NCI-H526 (cell line): ENCODE measurements around the gene ATP6V0C.
A peak's percentile ranks its signal among the peaks of the same experiment; 100 is the strongest.
"Not testable (repeated sequence)": the region's sequence is repeated elsewhere in the genome, so short reads cannot be mapped to it uniquely, and the experiment has no call there.

Source experiments
- DNase-seq, 2 experiments: peaks; one replicate each; lab custom pipeline; 2025; lab: John Stamatoyannopoulos, UW

Gene ATP6V0C

DNA sequence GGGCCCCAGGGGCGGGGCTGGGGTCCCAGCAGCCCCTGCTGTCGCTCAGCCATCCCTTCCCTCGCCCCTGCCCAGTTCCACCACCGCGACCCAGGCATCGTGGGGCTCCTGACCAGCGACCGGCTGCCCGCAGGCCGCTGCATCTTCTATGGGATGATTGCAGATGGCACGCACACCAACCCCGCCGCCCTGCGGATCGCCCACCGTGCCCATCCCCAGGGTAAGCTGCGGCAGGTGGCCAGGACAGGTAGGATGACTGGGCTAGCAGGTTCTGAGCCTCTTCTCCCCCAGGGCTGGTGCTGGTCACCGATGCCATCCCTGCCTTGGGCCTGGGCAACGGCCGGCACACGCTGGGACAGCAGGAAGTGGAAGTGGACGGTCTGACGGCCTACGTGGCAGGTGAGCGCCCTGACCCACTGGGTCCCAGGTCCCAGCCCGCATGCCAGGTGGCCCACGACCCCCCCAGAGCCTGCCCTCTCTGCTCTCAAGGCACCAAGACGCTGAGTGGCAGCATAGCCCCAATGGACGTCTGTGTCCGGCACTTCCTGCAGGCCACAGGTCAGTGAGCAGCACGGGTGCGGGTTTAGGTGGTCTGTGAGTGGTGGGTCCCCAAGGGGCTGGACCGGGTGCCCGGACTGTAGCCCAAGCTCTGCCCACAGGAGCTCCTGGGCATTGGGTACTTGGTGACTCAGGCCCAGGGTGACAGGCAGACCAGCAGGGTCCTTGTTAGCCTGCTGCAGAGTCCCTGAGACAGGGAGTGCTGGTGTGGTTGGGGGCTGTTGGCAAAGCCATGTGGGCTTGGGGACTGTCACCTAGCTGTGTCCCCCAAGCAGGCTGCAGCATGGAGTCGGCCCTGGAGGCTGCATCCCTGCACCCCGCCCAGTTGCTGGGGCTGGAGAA is 14.7 kb downstream of the ATP6V0C start:
- no peak for DNase-seq

DNA sequence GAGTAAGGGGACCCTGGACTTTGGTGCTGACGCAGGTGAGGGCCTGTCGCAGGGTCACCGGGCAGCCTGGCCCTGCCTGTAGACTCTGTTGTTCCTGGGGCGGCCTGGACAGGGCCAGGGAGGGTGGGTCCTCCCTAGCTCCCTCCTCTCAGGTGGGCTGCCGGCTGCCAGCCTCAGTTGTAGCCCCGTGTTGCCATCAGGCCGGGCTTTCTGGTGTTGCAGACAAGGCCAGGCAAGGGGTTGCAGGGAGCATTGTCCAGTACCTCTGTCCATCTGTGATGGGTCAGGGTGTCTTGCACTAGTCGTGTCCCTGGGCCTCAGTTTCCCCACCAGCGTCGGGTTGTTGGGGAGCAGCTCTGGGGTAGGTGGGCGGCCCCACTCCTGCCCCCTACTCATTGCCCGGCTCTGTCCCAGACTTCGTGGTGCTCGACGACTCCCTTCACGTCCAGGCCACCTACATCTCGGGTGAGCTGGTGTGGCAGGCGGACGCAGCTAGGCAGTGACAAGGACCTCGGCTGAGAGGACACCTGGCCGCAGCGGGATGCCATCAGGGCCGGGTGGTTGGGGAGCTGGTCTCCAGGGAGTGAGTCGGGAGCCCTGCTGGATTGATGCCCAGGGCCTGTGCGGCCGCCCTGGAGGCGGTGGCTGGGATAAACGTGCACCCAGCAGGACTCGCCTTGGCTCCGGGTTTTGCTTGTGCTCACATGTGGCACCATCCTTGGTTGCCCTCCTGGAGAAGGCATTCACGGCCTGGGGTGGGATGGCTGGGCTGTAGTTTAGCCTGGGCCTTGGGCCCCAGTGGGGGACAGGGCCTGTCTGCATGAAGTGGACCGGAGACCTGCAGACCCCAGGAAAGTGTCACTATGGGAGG is 15.5 kb downstream of the ATP6V0C start:
- no peak for DNase-seq

GRCh38 chr16:2529961-2530628 is 16.3 kb downstream of the ATP6V0C start:
- DNase-seq, result no peak

GRCh38 chr16:2530629-2531318 is 17.0 kb downstream of the ATP6V0C start:
- DNase-seq, result no peak

- no peak for DNase-seq
These were observed 17.6 kb downstream of the ATP6V0C start, which contains the start of gene CEMP1 for GRCh38 chr16:2531371-2531695. Gene CEMP1, minus strand, starts transcription at chr16:2531408. Its CDS starts 335 bp downstream, at chr16:2531073.

GRCh38 chr16:2531696-2532493 is 18.1 kb downstream of the ATP6V0C start:
- DNase-seq, result peak; percentile 82 to 97

DNA sequence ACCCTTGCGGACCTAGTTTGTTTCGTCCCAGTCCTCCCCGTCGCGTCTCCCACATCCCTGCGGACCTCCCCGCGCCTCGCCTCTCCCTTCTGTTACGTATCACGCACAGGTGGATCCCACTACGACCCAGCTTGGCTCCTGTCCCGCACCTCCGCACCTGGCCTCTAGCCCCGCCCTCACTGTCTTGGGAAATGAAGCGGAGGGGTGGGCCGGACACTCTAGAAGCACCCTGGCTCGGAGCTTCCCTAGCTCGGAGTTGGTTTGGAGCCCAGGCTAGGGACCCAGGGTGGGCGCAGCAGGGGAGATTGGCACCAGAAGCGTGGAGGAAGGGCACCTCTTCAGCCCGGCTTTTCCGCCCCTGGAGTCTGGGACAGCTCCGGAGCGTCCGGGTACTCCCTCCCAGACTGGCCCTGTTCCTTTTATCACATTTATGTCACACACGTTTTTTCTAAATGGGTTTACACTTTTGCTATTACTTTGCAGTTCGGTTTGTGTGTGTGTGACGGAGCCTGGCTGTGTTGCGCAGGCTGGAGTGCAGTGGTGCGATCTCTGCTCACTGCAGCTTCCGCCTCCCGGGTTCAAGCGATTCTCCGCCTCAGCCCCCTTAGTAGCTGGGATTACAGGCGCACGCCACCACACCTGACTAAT is 18.9 kb downstream of the ATP6V0C start:
- DNase-seq, result peak; percentile 25 to 77

DNA sequence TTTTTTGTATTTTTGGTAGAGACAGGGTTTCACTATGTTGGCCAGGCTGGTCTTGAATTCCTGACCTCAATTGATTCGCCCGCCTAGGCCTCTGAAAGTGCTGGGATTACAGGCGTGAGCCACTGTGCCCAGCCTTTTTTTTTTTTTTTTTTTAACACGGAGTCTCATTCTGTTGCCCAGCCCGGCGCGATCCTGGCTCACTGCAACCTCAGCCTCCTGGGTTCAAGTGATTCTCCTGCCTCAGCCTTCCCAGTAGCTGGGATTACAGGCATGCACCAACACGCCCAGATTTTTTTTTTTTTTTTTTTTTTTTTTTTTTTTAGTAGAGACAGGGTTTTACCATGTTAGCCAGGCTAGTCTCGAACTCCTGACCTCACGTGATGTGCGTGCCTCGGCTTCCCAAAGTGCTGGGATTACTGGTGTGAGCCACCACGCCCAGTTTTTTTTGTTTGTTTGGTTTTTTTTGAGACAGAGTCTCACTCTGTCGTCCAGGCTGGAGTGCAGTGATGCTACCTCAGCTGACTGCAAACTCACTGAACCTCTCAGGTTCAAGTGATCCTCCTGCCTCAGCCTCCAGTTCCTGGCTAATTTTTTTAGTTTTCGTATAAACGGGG is 19.5 kb downstream of the ATP6V0C start:
- DNase-seq, result not testable (repeated sequence)

DNA sequence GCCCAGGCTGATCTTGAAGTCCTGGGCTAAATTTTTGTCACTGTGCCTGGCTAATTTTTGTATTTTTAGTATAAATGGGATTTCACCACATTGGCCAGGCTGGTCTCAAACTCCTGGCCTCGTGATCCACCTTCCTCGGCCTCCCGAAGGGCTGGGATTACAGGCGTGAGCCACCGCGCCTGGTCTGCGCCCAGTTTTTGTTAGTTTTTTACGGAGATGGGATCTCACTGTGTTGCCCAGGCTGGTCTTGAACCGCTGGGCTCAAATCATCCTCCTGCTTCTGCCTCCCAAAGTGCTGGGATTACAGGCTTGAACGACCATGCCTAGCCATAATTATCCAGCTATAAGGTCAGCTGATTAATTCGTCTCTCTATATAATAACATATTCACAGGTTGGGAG is 20.2 kb downstream of the ATP6V0C start:
- no peak for DNase-seq

DNA sequence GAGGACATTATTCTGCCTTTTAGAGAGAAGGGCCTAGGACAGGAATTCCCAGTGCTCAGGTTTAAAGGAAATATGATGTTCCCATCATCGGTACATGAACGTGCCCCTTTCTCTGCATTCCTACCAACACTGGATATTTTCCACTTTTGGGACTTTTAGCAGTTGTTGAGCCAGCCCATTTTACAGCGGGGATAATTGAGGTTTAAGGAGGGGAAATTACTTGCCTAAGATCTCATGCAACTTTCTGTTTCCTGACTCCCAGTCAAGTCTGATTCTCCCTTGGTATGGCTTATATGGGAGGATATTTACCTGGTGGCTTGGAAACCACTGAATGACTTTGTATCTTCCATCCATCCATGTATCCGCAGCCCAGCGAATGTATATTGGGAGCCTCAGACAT is 20.6 kb downstream of the ATP6V0C start:
- DNase-seq, result not testable (repeated sequence)

- no peak for DNase-seq
These were observed 21.9 kb downstream of the ATP6V0C start for GRCh38 chr16:2535625-2536013.

- DNase-seq, result peak; percentile 63 to 92
These were observed 24.0 kb downstream of the ATP6V0C start, which contains the start of gene PDPK1 for GRCh38 chr16:2537451-2538379. Gene PDPK1, plus strand, starts transcription at chr16:2538021. Its CDS starts 92 bp downstream, at chr16:2538113.

GRCh38 chr16:2539192-2539844 is 25.6 kb downstream of the ATP6V0C start:
- DNase-seq, result not testable (repeated sequence)

DNA sequence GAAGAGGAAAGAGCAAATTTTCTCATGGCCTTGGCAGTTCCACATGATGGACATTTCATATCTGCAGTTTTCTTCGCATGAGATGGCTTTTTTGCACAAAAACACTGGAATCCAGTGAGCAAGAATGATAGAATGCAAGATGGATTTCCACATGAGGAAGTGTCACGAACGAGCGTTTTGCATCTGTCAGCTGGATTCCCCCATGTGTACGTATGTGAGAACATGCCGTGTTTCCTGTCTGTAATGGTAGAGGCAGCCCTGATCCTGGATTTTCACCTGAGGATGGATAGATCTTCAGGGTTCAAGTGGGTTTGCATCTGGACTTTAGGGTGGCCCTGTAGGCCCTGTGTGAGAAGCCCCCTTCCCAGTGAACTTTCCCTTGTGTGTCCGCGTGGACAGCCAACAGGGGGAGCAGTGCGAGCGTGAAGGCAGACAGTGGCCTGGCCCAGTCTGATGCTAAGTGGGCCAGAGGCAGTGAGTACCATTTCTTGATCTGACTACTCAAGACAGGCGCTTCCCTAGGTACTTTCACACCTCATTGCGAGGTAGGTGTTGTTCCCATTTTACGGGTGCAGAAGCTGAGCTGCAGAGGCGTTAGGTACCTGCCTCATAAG is 26.2 kb downstream of the ATP6V0C start:
- not testable (repeated sequence) for DNase-seq

- not testable (repeated sequence) for DNase-seq
These were observed 27.2 kb downstream of the ATP6V0C start for GRCh38 chr16:2540912-2541311.

- not testable (repeated sequence) for DNase-seq
These were observed 27.7 kb downstream of the ATP6V0C start for GRCh38 chr16:2541409-2541808.

- DNase-seq, result not testable (repeated sequence)
These were observed 30.0 kb downstream of the ATP6V0C start for GRCh38 chr16:2543771-2544170.
